ENCODE measurements around the gene PARD3. TPM values are rescaled to one million over a fixed set of nuclear protein-coding genes. Genes with fewer than 3 reads are reported as not detected.

Gene PARD3
- total RNA-seq, 1 experiment from 2014 or later = 46.3 TPM

DNA sequence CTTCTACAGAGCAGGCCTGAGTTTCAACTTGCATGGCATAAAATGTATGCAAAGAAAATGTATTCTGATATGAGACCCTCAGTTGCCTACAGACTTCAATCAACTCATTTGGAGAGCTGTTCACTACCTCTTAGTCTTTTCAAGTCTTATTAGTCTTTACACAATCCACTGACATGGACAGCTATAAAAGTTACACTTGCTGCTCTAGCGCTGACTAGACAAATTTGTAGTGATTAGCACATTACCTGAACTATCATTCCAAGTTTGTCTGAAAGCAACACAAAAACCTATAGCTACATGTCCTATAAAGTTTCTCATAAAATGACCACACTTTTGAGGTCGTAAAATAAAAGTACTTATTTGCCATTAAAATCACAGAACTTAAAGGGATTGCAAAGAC is 83.9 kb downstream of the PARD3 start:
- ATAC-seq (no peak), DNase-seq (ENCODE audit: low read depth, low spot score) (no peak)
- no peaks in the 10 kb centered on the region for H3K36me3 ChIP-seq (ENCODE audit: control insufficient read depth in 1 of 2, insufficient read depth in 2 of 2, low read length in 2 of 2)
- no peaks in the 10 kb centered on the region for H3K9me2 ChIP-seq (ENCODE audit: insufficient read depth)
- no peak overlapping the region for H3K4me3 ChIP-seq (replicated peaks in 1 of 2; ENCODE audit: low read depth in 1 of 2, low read length in 2 of 2)
- intact Hi-C loops (cut with micrococcal nuclease) = no loop called here
- no peaks in the 10 kb centered on the region for H3K9me3 ChIP-seq (ENCODE audit: control insufficient read depth in 1 of 2, insufficient read depth in 1 of 2, low read depth in 1 of 2, low read length in 2 of 2)
- H3K9ac ChIP-seq (ENCODE audit: low read length) = no peak overlapping the region
- H3K27ac ChIP-seq (ENCODE audit: low read depth, low read length) = no peak overlapping the region
- peak overlapping the region; percentile 65; the same call in 1 of the 2 replicates for H3K4me2 ChIP-seq (ENCODE audit: low read length)
- H4K20me1 ChIP-seq (ENCODE audit: insufficient read depth) = peaks cover 15% of the 10 kb centered on the region; the same call in 1 of the 2 replicates
- no peak overlapping the region for H2AFZ ChIP-seq (ENCODE audit: low read depth, low read length, poor library complexity, severe bottlenecking)
- peaks cover 64% of the 10 kb centered on the region for H3K79me2 ChIP-seq (ENCODE audit: insufficient read depth, low read length)
- RAD21 ChIA-PET (ENCODE audit: low non-redundant PET in 1 of 2, low total read pairs in 2 of 2, uncharacterized antibody in 2 of 2, unreplicated experiment in 2 of 2) = no interaction called here
- no peak for TF ChIP-seq ELF1 (IDR thresholded peaks at IDR 0.05; ENCODE audit: borderline replicate concordance, low read depth)
- TF ChIP-seq EZH2phosphoT487 (IDR thresholded peaks at IDR 0.05; ENCODE audit: borderline replicate concordance) = no peak
- TF ChIP-seq SRF (IDR thresholded peaks at IDR 0.05; ENCODE audit: low read depth) = no peak
- TF ChIP-seq, protein P1, sequence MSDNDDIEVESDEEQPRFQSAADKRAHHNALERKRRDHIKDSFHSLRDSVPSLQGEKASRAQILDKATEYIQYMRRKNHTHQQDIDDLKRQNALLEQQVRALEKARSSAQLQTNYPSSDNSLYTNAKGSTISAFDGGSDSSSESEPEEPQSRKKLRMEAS (IDR thresholded peaks at IDR 0.05) = no peak
- no peak for TF ChIP-seq EGR1 (IDR thresholded peaks at IDR 0.05; ENCODE audit: low read depth)
- TF ChIP-seq POLR2A (IDR thresholded peaks at IDR 0.05; ENCODE audit: borderline replicate concordance, extremely low read depth, insufficient read depth, insufficient read length) = no peak
- TF ChIP-seq, protein P2, sequence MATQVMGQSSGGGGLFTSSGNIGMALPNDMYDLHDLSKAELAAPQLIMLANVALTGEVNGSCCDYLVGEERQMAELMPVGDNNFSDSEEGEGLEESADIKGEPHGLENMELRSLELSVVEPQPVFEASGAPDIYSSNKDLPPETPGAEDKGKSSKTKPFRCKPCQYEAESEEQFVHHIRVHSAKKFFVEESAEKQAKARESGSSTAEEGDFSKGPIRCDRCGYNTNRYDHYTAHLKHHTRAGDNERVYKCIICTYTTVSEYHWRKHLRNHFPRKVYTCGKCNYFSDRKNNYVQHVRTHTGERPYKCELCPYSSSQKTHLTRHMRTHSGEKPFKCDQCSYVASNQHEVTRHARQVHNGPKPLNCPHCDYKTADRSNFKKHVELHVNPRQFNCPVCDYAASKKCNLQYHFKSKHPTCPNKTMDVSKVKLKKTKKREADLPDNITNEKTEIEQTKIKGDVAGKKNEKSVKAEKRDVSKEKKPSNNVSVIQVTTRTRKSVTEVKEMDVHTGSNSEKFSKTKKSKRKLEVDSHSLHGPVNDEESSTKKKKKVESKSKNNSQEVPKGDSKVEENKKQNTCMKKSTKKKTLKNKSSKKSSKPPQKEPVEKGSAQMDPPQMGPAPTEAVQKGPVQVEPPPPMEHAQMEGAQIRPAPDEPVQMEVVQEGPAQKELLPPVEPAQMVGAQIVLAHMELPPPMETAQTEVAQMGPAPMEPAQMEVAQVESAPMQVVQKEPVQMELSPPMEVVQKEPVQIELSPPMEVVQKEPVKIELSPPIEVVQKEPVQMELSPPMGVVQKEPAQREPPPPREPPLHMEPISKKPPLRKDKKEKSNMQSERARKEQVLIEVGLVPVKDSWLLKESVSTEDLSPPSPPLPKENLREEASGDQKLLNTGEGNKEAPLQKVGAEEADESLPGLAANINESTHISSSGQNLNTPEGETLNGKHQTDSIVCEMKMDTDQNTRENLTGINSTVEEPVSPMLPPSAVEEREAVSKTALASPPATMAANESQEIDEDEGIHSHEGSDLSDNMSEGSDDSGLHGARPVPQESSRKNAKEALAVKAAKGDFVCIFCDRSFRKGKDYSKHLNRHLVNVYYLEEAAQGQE (IDR thresholded peaks at IDR 0.05; ENCODE audit: low read depth) = no peak
- TF ChIP-seq, protein P3, sequence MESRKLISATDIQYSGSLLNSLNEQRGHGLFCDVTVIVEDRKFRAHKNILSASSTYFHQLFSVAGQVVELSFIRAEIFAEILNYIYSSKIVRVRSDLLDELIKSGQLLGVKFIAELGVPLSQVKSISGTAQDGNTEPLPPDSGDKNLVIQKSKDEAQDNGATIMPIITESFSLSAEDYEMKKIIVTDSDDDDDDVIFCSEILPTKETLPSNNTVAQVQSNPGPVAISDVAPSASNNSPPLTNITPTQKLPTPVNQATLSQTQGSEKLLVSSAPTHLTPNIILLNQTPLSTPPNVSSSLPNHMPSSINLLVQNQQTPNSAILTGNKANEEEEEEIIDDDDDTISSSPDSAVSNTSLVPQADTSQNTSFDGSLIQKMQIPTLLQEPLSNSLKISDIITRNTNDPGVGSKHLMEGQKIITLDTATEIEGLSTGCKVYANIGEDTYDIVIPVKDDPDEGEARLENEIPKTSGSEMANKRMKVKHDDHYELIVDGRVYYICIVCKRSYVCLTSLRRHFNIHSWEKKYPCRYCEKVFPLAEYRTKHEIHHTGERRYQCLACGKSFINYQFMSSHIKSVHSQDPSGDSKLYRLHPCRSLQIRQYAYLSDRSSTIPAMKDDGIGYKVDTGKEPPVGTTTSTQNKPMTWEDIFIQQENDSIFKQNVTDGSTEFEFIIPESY (IDR thresholded peaks at IDR 0.05; ENCODE audit: extremely low read depth, insufficient replicate concordance, low read length) = no peak
- TF ChIP-seq CEBPB (IDR thresholded peaks at IDR 0.05; ENCODE audit: low read depth) = no peak
- TF ChIP-seq, protein P4, sequence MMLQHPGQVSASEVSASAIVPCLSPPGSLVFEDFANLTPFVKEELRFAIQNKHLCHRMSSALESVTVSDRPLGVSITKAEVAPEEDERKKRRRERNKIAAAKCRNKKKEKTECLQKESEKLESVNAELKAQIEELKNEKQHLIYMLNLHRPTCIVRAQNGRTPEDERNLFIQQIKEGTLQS (IDR thresholded peaks at IDR 0.05) = no peak
- TF ChIP-seq JUND (IDR thresholded peaks at IDR 0.05) = no peak
- TF ChIP-seq, protein P5, sequence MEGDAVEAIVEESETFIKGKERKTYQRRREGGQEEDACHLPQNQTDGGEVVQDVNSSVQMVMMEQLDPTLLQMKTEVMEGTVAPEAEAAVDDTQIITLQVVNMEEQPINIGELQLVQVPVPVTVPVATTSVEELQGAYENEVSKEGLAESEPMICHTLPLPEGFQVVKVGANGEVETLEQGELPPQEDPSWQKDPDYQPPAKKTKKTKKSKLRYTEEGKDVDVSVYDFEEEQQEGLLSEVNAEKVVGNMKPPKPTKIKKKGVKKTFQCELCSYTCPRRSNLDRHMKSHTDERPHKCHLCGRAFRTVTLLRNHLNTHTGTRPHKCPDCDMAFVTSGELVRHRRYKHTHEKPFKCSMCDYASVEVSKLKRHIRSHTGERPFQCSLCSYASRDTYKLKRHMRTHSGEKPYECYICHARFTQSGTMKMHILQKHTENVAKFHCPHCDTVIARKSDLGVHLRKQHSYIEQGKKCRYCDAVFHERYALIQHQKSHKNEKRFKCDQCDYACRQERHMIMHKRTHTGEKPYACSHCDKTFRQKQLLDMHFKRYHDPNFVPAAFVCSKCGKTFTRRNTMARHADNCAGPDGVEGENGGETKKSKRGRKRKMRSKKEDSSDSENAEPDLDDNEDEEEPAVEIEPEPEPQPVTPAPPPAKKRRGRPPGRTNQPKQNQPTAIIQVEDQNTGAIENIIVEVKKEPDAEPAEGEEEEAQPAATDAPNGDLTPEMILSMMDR (IDR thresholded peaks at IDR 0.05 in 2 of 3, conservative IDR thresholded peaks at IDR 0.05 in 1 of 3; ENCODE audit: borderline replicate concordance in 1 of 3, insufficient read depth in 1 of 3, low read depth in 2 of 3, low read length in 2 of 3) = no peak
- no peak for TF ChIP-seq ZFX (IDR thresholded peaks at IDR 0.05)
- no peak for TF ChIP-seq TCF7L2 (IDR thresholded peaks at IDR 0.05; ENCODE audit: borderline replicate concordance, extremely low read depth, insufficient read depth, insufficient read length)
- no peak for TF ChIP-seq CBX3 (IDR thresholded peaks at IDR 0.05; ENCODE audit: low read depth)
- TF ChIP-seq ZNF274 (IDR thresholded peaks at IDR 0.05; ENCODE audit: low read depth, low read length) = no peak
- TF ChIP-seq RAD21 (IDR thresholded peaks at IDR 0.05; ENCODE audit: low read depth) = no peak
- POLR2A ChIA-PET = no interaction called here
- peaks cover 42 to 65% of the 10 kb centered on the region in 2 experiments for H3K4me1 ChIP-seq (ENCODE audit: control insufficient read depth in 1 of 2, insufficient read depth in 2 of 2, low read length in 2 of 2)
- CTCF ChIA-PET = interaction anchor here (1.0 to 3.3 kb wide), 6 partner anchors 7 to 207 kb away, joined by 3 to 36 read pairs (median 3); no protein-coding TSS in a partner anchor
- H3K27me3 ChIP-seq (ENCODE audit: insufficient read depth, low read length) = no peaks in the 10 kb centered on the region
- BruUV-seq (replicated peaks) = no TSS peak

Data from HCT116 (cell line).